K562 (cell line): ENCODE results near the gene TUBA1B. TPM values are rescaled to one million over a fixed set of nuclear protein-coding genes. Genes with fewer than 3 reads are reported as not detected.

Experiments
- ATAC-seq: fragments of 200-7000 bp; cut with Tn5 transposase; 3 replicates; pipeline ENCODE4 v1.9.1; 2020; ENCODE audit warnings: moderate library complexity
- BruUV-seq: library from RNA; stranded (reverse); fragments of 400-500 nt; replicated peaks from 2 replicates; lab custom pipeline; 2021; lab: Mats Ljungman, UMichigan
- CTCF ChIA-PET: fragments of 300-600 bp; formaldehyde crosslinking; extraction: SDS; loops from one replicate; lab custom pipeline; 2021; ENCODE audit warnings: low intra/inter-chr PET ratio; lab: Yijun Ruan, JAX
- POLR2A ChIA-PET: fragments of 300-600, 350-650 bp; sonication (Branson Sonifier 250); formaldehyde crosslinking; extraction: SDS; loops from one replicate; lab custom pipeline; 2021; ENCODE audit warnings: antibody characterized with exemption, inconsistent platforms; lab: Yijun Ruan, JAX
- DNase-seq, 4 experiments: peaks; one replicate each; pipeline versions ENCODE4 v3.0.0 to v3.0.0-alpha.2; 2011 to 2018; ENCODE audit warnings: low spot score in 3 of 4, mixed read lengths in 3 of 4; ENCODE audit errors: extremely low read depth in 1 of 4
- FAIRE-seq: peaks from 2 replicates; lab custom pipeline; 2011; peaks lifted over from hg19 to GRCh38; lab: Jason Lieb, UNC
- H2AFZ ChIP-seq: 2 replicates; pipeline ENCODE4 v1.6.0; 2011; ENCODE audit warnings: low read depth, low read length, control low read depth, inconsistent platforms
- H3K27ac ChIP-seq: fragments of 200-600 bp; 3 replicates; pipeline ENCODE4 v1.8.0; 2011; ENCODE audit warnings: low read depth, mild to moderate bottlenecking, control low read depth, inconsistent platforms, low read length, moderate library complexity, mixed read lengths; ENCODE audit errors: extremely low read depth
- H3K27me3 ChIP-seq, 2 experiments: fragments of 300-600 bp in 1 of 2; 2 replicates in 1 of 2; 3 replicates in 1 of 2; pipeline versions ENCODE4 v1.6.0 to v1.8.0; 2011; ENCODE audit warnings: inconsistent platforms in 2 of 2, low read length in 2 of 2, mild to moderate bottlenecking in 1 of 2, mixed read lengths in 1 of 2, moderate library complexity in 1 of 2; ENCODE audit not compliant: control insufficient read depth in 2 of 2, insufficient read depth in 2 of 2
- H3K36me3 ChIP-seq: fragments of 300-600 bp; 3 replicates; pipeline ENCODE4 v1.8.0; 2011; ENCODE audit warnings: mild to moderate bottlenecking, low read length, inconsistent platforms; ENCODE audit not compliant: control insufficient read depth, insufficient read depth
- H3K4me1 ChIP-seq, 2 experiments: fragments of 200-600 bp in 1 of 2; replicated peaks in 1 of 2; 2 replicates in 1 of 2; 3 replicates in 1 of 2; pipeline versions ENCODE4 v1.5.1 to v1.8.0; 2011; ENCODE audit warnings: inconsistent platforms in 2 of 2, low read length in 2 of 2, mild to moderate bottlenecking in 1 of 2, mixed read lengths in 1 of 2, moderate library complexity in 1 of 2; ENCODE audit not compliant: control insufficient read depth in 2 of 2, insufficient read depth in 2 of 2
- H3K4me2 ChIP-seq: 2 replicates; pipeline ENCODE4 v1.6.1; 2011; ENCODE audit warnings: low read length, control low read depth, inconsistent platforms, mixed read lengths; ENCODE audit not compliant: insufficient read depth
- H3K4me3 ChIP-seq: fragments of 200-600 bp; sonication (generic), shearing (Covaris generic); 2 replicates; pipeline ENCODE4 v1.5.1; 2016; ENCODE audit warnings: control low read depth, inconsistent platforms
- H3K79me2 ChIP-seq: fragments of 200-600 bp; 3 replicates; pipeline ENCODE4 v1.8.0; 2011; ENCODE audit warnings: low read length, inconsistent platforms; ENCODE audit not compliant: control insufficient read depth, insufficient read depth
- H3K9ac ChIP-seq, 2 experiments: 2 replicates each; pipeline versions ENCODE4 v1.6.0 to v1.6.1; 2011; ENCODE audit warnings: low read depth in 2 of 2, low read length in 2 of 2, control low read depth in 1 of 2, inconsistent platforms in 1 of 2, mild to moderate bottlenecking in 1 of 2, mixed read lengths in 1 of 2; ENCODE audit not compliant: insufficient read depth in 1 of 2
- H3K9me1 ChIP-seq: one replicate; pipeline ENCODE4 v1.6.0; 2011; ENCODE audit warnings: inconsistent platforms, mild to moderate bottlenecking, low read length, moderate library complexity; ENCODE audit not compliant: control insufficient read depth, insufficient read depth
- H3K9me3 ChIP-seq: replicated peaks from 2 replicates; pipeline ENCODE4 v1.5.1; 2011; ENCODE audit warnings: low read depth, low read length, inconsistent platforms; ENCODE audit not compliant: control insufficient read depth, insufficient read depth
- H4K20me1 ChIP-seq: replicated peaks from 2 replicates; pipeline ENCODE4 v1.6.1; 2011; ENCODE audit warnings: low read length, inconsistent platforms, mixed read lengths; ENCODE audit not compliant: control insufficient read depth, insufficient read depth
- ATF2 ChIP-seq: sonication (generic); formaldehyde crosslinking; IDR thresholded peaks from 2 replicates; pipeline ENCODE4 v1.8.1; 2022; ENCODE audit warnings: missing genetic modification reagents
- CBX3 ChIP-seq, 2 experiments: IDR thresholded peaks; 1 replicate in 1 of 2; 2 replicates in 1 of 2; pipeline ENCODE4 v1.6.1; 2012; ENCODE audit warnings: inconsistent platforms in 2 of 2, low read length in 2 of 2, borderline replicate concordance in 1 of 2, control low read depth in 1 of 2
- FIP1L1 ChIP-seq: fragments of 200-400 bp; formaldehyde crosslinking; IDR thresholded peaks from 2 replicates; pipeline ENCODE4 v1.6.1; 2018; ENCODE audit warnings: mild to moderate bottlenecking, low read depth, low read length; ENCODE audit not compliant: poor library complexity, severe bottlenecking
- FOS ChIP-seq: IDR thresholded peaks from 3 replicates; pipeline ENCODE4 v1.6.1; 2011; ENCODE audit not compliant: insufficient read length; ENCODE audit errors: extremely low read depth
- GABPB1 ChIP-seq: sonication (generic); formaldehyde crosslinking; IDR thresholded peaks from 2 replicates; pipeline ENCODE4 v1.8.0; 2022; ENCODE audit warnings: mild to moderate bottlenecking, missing genetic modification reagents
- HIVEP1 ChIP-seq: fragments of 250-450 bp; sonication (Bioruptor Pico); IDR thresholded peaks from 2 replicates; pipeline ENCODE4 v1.4.0; 2020; ENCODE audit warnings: mild to moderate bottlenecking
- HLTF ChIP-seq: fragments of 450-650 bp; IDR thresholded peaks from 2 replicates; pipeline ENCODE4 v1.6.1; 2016
- IRF1 ChIP-seq: sonication (generic); formaldehyde crosslinking; IDR thresholded peaks from 2 replicates; pipeline ENCODE4 v1.8.0; 2022; ENCODE audit warnings: missing genetic modification reagents, mild to moderate bottlenecking, borderline replicate concordance
- POLR2AphosphoS5 ChIP-seq: IDR thresholded peaks from 2 replicates; pipeline ENCODE4 v1.6.1; 2011; ENCODE audit warnings: mild to moderate bottlenecking, low read depth, low read length, moderate library complexity; ENCODE audit not compliant: control insufficient read depth, insufficient read depth
- RFX5 ChIP-seq: IDR thresholded peaks from 2 replicates; pipeline ENCODE4 v1.6.1; 2011; ENCODE audit warnings: low read depth, mild to moderate bottlenecking, improper control_type of control experiment, low read length
- SIN3A ChIP-seq, 2 experiments: fragments of 150-350 bp in 1 of 2; IDR thresholded peaks; 2 replicates each; pipeline ENCODE4 v1.6.1; 2011 to 2016; ENCODE audit warnings: borderline replicate concordance in 2 of 2, low read depth in 2 of 2, low read length in 2 of 2, mild to moderate bottlenecking in 2 of 2, moderate library complexity in 2 of 2; ENCODE audit not compliant: control insufficient read depth in 1 of 2
- SMARCC2 ChIP-seq: fragments of 450-650 bp; IDR thresholded peaks from 2 replicates; pipeline ENCODE4 v1.6.1; 2017; ENCODE audit warnings: antibody characterized with exemption, moderate library complexity, mild to moderate bottlenecking, low read depth
- SRF ChIP-seq, 2 experiments: fragments of 250-450, 450-650 bp in 1 of 2; sonication (Bioruptor Pico) in 1 of 2; sonication (generic) in 1 of 2; formaldehyde crosslinking; IDR thresholded peaks; 2 replicates each; pipeline versions ENCODE4 v1.5.0 to v1.5.1; 2020 to 2022; ENCODE audit warnings: mild to moderate bottlenecking in 1 of 2, missing genetic modification reagents in 1 of 2
- TFE3 ChIP-seq: fragments of 450-650 bp; formaldehyde crosslinking; IDR thresholded peaks from 2 replicates; pipeline ENCODE4 v1.4.0; 2020; ENCODE audit warnings: mild to moderate bottlenecking, mixed read lengths
- ZFP36 ChIP-seq: fragments of 150-350 bp; IDR thresholded peaks from 2 replicates; pipeline ENCODE4 v1.6.1; 2018; ENCODE audit warnings: low read length, low read depth; ENCODE audit not compliant: partially characterized antibody
- ZNF146 ChIP-seq: IDR thresholded peaks from one replicate; pipeline ENCODE4 v1.6.1; 2018; ENCODE audit warnings: missing compliant biosample characterization; ENCODE audit not compliant: unreplicated experiment
- ZNF174 ChIP-seq: fragments of 250-450 bp; sonication (Bioruptor Pico); IDR thresholded peaks from 2 replicates; pipeline ENCODE4 v1.4.0; 2020; ENCODE audit warnings: mild to moderate bottlenecking
- WGBS: fragments of 100-300 bp; shearing (Covaris generic); methylation state at CpG from one replicate; pipeline ENCODE4 v1.1.6; 2016; ENCODE audit warnings: low coverage, mixed read lengths; ENCODE audit not compliant: insufficient coverage; ENCODE audit errors: missing lambda C conversion rate; 5-methylcytosine and 5-hydroxymethylcytosine counted together
- in situ Hi-C: fragments of 300-500 bp; cut with MboI; formaldehyde crosslinking; loops from 4 replicates; pipeline ENCODE4 v1.15.0; 2018; ENCODE audit warnings: inconsistent platforms, mixed read lengths
- intact Hi-C: fragments of 100-400 bp; cut with micrococcal nuclease; formaldehyde crosslinking; loops from 2 replicates; pipeline ENCODE4 v1.14.2; 2022
- polyA plus RNA-seq, 8 experiments: library from polyadenylated mRNA; depleted of rRNA in 4 of 8; stranded (reverse) in 5 of 8; unstranded in 3 of 8; fragments of >200 nt; fragmentation: Nextera tagmentation in 2 of 8; fragmentation: Illumina TruSeq in 1 of 8; extraction: Ambion mirVana in 2 of 8; extraction: Trizol in 1 of 8; gene quantifications; 2 replicates each; pipeline versions ENCODE4 v1.2.1 to v1.2.3, GENCODE V29; 2011 to 2014; ENCODE audit warnings: inconsistent platforms in 1 of 8, missing spikeins in 1 of 8
- total RNA-seq, 7 experiments: library from RNA; depleted of rRNA in 6 of 7; stranded (reverse); fragments of >200 nt in 6 of 7; fragmentation: Illumina TruSeq in 2 of 7; extraction: Trizol in 2 of 7; gene quantifications; 2 replicates each; pipeline versions ENCODE4 v1.2.1 to v1.2.3, GENCODE V29; 2011 to 2021; ENCODE audit warnings: low replicate concordance in 1 of 7

Gene TUBA1B
- total and polyA plus RNA-seq, 9 of the 15 experiments (the other 6 are each of a cell fraction or from before 2014, with no cell fraction given) = 2,189 to 4,624 (median 2,628) TPM

GRCh38 chr12:49126852-49127763 lies 4.1 kb downstream of the TUBA1B start:
- H3K36me3 ChIP-seq = peaks cover 39% of the 10 kb centered on the region
- H3K9ac ChIP-seq = no peak overlapping the region
- peaks cover 33% of the 10 kb centered on the region for H3K79me2 ChIP-seq
- no peaks in the 10 kb centered on the region for H3K9me3 ChIP-seq
- no peak overlapping the region for H3K4me3 ChIP-seq
- in situ Hi-C loops = no loop called here
- no peak overlapping the region for H2AFZ ChIP-seq
- intact Hi-C loops = no loop called here
- peak in 1 of 4 experiments; percentile 51 for DNase-seq
- H3K9me1 ChIP-seq = peaks cover 4% of the 10 kb centered on the region
- no peaks in the 10 kb centered on the region for H3K27me3 ChIP-seq
- no peak for FAIRE-seq
- peaks cover 13% of the 10 kb centered on the region for H4K20me1 ChIP-seq
- no TSS peak for BruUV-seq
- ChIA-PET POLR2A (interaction anchor here (0.6 to 2.4 kb wide), 23 partner anchors 8 to 504 kb away, joined by 3 to 23 read pairs (median 4); partner anchors contain the start of genes LMBR1L and RHEBL1), CTCF (no interaction called here)
- peaks cover 13 to 23% of the 10 kb centered on the region in 2 experiments; a peak in 4 of 5 replicates for H3K4me1 ChIP-seq
- 47% methylated on average over 4 of the region's 4 CpGs for WGBS
- H3K4me2 ChIP-seq = no peak overlapping the region
- peak overlapping the region; percentile 41; the same call in 1 of the 3 replicates for H3K27ac ChIP-seq
- ATAC-seq = peak; percentile 13
- TF ChIP-seq HIVEP1 (CRISPR knock-in tag) (no peak), FOS (no peak), SIN3A (IDR thresholded peaks at IDR 0.05; ENCODE audit: borderline replicate concordance in 2 of 2, control insufficient read depth in 1 of 2, low read depth in 2 of 2, low read length in 2 of 2) (peak in 1 of 2 experiments; percentile 60; a peak in 1 of 4 replicates), ZNF146 (CRISPR knock-in tag) (no peak), RFX5 (no peak), ZFP36 (no peak), IRF1 (CRISPR knock-in tag) (no peak), POLR2AphosphoS5 (peak; percentile 88; the same call in 1 of the 2 replicates), HLTF (no peak), GABPB1 (no peak), ATF2 (no peak), CBX3 (IDR thresholded peaks at IDR 0.05; ENCODE audit: borderline replicate concordance in 1 of 2, low read length in 2 of 2) (no peak), TFE3 (no peak), SMARCC2 (no peak), FIP1L1 (no peak), ZNF174 (no peak), SRF (CRISPR knock-in tag; IDR thresholded peaks at IDR 0.05) (no peak)
